HL-60/S4 (cell line): ENCODE measurements around the gene HSFX1.
"Not testable (repeated sequence)": the region's sequence is repeated elsewhere in the genome, so short reads cannot be mapped to it uniquely, and the experiment has no call there.

Experiments used
- in situ Hi-C: fragments of 300-500 bp; cut with MboI; formaldehyde crosslinking; loops from 2 replicates; pipeline ENCODE4 v1.14.3; 2022; ENCODE audit warnings: low sequenced_read_pairs

Gene HSFX1, protein sequence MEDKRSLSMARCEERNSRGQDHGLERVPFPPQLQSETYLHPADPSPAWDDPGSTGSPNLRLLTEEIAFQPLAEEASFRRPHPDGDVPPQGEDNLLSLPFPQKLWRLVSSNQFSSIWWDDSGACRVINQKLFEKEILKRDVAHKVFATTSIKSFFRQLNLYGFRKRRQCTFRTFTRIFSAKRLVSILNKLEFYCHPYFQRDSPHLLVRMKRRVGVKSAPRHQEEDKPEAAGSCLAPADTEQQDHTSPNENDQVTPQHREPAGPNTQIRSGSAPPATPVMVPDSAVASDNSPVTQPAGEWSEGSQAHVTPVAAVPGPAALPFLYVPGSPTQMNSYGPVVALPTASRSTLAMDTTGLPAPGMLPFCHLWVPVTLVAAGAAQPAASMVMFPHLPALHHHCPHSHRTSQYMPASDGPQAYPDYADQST

DNA sequence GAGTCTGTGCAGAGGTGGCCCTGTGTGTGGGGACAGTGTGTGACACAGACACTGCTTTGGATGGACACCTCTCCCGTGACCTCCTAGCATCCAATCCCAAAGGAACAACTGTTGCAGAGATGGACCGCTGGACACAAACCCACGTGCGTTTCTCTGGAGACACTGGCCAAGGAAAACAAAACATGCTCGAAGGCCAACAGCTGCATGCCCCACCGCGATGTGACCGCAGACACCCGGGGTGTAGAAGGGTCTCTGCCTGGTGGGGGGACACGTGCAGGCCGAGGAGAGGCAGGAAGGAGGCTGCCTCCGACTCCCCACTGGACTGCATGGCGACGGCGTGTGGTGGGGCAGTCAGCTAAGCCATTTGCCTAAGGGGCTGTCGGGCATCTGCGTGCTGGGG lies at the start of gene HSFX1:
TSS of gene HSFX1 (plus strand) at position 301 of the 400 bp plus-strand sequence. CDS start 614 bp downstream, outside the sequence.
- in situ Hi-C loops: not testable (repeated sequence)

DNA sequence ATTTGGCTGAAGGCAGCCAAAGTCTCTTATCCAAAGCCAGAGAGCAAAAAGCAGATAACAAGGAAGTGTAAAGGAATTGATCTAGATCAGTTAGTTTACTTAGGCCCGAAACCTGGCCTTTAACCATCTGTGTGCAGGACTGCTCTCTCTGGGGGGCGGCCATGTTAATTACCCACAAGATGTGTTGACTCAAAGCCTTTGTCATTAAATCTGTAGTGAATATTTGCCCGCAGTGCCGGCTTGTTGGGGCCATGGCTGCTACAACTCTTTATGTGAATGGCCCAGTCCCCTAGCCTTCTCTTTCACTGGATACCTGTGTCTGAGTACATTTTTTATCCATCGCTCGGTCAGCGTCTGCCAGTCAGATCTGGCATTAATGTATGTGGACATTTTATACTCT lies 46.6 kb upstream of the HSFX1 start:
- in situ Hi-C loops: not testable (repeated sequence)

GRCh38 chrX:149742269-149742668 lies 31.6 kb upstream of the HSFX1 start:
- in situ Hi-C loops: not testable (repeated sequence)

GRCh38 chrX:149746390-149747007 lies 27.4 kb upstream of the HSFX1 start:
- in situ Hi-C loops: not testable (repeated sequence)

DNA sequence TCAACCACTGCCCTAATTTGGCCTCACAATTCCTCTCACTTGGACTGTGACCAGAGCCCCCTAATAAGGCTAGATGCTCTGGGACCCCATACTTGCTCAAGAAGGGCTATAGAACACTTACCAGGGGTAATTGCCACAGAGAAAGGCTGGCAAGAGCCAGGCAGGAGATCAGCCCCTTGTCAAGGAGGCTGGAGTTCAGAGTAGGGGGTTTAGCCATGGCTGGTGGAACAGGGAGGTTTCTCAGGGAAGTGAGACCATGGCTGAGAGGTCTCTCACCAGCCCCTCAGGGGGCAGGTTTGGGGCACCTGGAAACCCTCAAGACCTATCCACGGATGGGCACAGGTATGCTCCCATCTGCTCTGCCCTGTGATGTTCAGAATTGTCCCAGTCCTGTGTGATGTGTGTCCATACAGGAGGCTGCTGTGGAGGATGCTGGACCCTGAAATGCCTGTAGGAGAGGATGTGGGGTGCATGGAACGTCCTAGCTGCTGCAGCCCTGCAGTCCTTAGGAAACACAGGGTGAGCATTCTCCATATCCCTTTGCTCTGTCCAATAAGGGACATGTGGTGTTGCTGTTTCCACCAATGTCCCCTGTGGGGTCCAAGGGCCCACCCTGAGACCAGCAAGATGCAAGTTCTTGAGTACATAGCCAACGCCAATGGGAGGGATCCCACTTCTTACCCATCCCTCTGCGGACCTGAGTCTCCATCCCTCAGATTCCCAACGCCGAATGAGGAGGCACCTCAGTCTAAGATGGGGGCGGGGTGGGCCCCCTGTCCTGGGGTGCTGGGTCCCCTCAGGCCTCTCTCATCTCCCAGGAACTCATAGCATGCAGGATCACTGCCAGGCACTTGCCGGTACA lies 16.4 kb upstream of the HSFX1 start:
- in situ Hi-C loops: no loop called here

- in situ Hi-C loops: no loop called here
These were observed 15.7 kb upstream of the HSFX1 start for GRCh38 chrX:149758068-149758714.

- in situ Hi-C loops: not testable (repeated sequence)
These were observed 15.2 kb upstream of the HSFX1 start for GRCh38 chrX:149758715-149759078.

GRCh38 chrX:149759824-149760223 lies 14.0 kb upstream of the HSFX1 start:
- in situ Hi-C loops: no loop called here

- in situ Hi-C loops: no loop called here
These were observed 12.9 kb upstream of the HSFX1 start for GRCh38 chrX:149760965-149761364.

- in situ Hi-C loops: not testable (repeated sequence)
These were observed 11.8 kb upstream of the HSFX1 start for GRCh38 chrX:149761858-149762674.

DNA sequence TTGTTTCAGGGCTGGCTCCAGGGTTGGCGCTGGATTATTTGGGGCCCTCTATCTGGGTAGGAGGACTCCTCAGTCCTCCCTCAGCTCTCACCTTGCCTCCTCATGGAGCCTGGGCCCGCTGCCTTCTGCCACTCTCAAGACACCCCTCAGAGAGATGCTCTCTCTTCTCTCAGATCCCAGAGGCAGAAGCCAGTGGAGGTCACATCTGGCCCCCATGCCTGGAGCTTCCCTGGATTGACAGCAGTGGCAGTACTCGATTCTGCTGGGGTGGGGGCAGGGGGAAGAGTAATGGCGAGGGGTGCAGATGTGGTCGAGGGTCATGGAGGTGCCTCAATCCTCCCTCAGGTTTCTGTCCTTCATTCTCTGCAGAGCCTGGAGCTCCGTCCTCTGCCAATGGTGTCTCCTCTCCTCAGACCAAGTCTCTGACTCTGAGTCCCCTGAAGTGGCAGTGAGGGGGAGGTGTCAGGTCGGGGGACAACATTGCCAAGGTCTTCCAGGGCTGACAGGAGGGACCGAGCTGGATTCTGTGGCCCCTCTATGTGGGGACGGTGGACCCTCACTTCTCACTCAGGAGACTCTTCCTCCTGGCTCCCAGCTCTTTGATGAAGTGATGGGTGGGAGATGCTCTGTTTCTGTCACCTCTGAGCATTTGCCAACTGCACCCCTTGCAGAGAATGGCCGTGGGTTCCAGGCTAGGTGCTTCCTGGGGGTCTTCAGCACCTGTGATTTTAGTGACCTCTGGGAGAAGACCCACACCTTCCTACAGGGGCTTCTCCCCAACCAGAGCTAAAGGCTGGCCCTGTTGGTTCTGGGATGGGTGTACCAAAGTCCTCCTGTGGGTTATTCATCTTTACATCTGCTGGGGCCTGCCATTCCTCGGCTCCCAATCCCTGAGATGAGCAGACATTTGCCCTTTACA lies 10.9 kb upstream of the HSFX1 start:
- in situ Hi-C loops: no loop called here

DNA sequence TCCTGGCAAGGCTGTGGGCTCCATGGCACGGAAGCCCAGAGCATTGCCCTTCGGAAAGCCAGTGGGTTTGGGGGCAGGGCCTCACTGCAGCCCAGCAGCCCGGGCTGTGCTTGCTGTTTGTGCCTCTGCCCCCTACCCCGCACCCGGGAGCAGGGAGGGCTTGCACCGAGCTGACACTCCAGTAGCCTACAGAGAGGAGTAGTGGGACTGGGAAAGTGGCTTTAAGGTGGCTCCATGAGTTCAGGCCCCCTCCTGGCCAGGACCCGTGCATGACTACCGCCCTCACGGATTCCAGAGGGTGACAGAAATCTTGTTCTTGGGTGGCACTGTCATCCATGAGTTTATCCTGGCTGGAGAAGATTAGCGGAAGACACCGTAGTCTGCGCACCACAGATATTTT lies 3.5 kb upstream of the HSFX1 start:
- in situ Hi-C loops: not testable (repeated sequence)

DNA sequence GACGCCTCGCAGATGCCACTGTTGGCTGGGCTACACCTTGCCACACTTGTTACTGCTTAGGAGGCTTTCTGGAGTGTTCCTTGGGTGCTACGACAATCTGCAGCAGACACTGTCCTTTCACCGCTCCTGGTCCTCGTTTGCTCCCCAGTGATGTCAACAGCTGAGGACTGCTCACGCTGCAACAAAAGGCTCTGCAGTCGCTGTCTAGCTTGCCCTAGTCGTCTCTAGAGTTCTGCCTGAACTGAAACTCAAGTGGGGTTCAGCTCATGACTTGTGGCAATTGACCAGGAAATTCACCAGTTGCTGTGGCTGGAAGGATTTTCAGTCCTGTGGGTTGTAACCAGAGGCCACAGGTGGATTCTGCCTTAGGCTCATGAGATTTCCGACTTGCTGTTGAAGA lies 842 bp upstream of the HSFX1 start:
- in situ Hi-C loops: not testable (repeated sequence)

DNA sequence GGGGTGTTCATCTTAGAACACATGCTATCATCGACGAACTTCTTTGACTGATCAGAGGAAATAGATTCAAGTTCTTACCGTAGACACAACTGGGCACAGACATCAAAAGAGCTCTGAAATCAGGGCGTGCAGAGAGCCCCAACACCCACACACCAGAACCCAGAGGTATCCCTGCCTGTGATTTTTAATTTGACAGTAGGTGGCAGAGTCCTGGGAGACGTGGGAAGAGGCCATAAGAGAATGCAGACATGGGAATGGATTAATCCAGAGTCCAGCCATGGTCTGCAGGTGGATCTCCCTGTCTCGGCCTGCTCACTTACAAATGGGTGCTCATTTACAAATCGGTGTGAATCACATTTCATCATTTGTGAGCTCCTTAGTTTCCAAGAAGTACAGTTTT lies 4.1 kb downstream of the HSFX1 start:
- in situ Hi-C loops: not testable (repeated sequence)

- in situ Hi-C loops: not testable (repeated sequence)
These were observed 7.9 kb downstream of the HSFX1 start, which contains the start of gene MAGEA9 for GRCh38 chrX:149781727-149782126. TSS of gene MAGEA9 (plus strand) at chrX:149781930. CDS start at chrX:149786211, 4,281 bp downstream.

DNA sequence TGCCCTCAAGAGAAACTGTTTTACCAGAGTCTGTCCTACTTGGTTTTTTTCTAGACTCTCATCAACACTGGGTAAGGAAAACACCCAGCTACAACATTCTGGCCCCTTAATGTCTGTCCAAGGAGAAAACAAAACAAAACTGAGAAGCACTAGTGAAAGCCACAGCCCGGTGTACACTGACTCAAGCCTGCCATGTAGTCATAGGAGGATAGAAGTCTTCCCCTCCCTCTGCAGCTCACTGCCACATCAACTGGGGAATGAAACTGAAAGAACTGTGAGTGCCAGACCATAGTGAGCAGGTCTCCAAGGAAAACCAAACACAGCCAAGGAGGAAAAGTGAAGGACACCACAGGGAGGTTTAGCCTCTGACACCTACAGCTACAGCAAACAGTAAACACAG lies 21.7 kb downstream of the HSFX1 start:
- in situ Hi-C loops: not testable (repeated sequence)

DNA sequence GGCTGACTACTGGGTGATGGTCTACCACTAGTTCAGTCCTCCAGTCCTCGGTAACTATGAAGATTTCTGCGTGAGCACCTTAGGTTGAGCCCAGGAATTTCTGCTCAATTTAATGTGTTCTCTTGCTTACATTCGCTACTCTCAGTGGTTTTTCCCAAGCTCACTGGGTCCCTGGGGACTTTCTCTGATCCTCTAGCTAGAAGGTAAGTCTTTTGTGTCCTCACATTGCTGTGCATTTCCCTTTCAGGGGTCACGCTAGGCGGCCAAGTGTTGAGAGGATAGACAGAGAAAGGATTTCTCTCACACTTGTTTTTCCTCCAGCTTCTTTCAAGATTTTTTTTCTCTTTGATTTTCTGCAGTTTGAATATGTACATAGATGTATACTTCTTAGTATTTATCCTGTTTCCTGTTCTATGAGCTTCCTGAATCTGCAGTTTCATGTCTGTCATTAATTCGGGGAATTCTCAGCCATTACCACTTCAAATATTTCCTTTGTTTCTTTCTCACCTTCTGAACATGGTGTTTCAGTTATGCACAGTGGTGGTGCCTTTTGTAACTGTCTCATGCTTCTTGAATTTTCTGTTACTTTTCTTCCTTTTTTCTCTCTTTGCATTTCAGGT lies 25.3 kb downstream of the HSFX1 start:
- in situ Hi-C loops: no loop called here

DNA sequence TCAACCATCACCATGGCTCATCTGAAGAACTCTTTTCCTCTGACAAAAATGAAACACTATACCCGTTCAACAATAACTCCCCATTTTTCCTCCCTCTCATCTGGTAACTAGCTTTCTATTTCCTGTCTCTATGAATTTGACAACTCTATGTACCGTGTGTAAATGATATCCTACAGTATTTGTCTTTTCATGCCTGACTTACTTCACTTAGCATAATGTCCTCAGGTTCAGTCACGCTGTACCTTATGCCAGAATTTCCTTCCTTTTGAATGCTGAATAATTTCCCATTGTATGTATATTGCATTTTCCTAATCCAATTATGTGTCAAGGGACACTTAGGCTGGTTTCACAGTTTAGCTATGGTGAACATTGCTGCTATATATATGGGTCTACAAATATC lies 26.1 kb downstream of the HSFX1 start:
- in situ Hi-C loops: no loop called here
